ENCODE results near the gene RAB3IP.

DNA sequence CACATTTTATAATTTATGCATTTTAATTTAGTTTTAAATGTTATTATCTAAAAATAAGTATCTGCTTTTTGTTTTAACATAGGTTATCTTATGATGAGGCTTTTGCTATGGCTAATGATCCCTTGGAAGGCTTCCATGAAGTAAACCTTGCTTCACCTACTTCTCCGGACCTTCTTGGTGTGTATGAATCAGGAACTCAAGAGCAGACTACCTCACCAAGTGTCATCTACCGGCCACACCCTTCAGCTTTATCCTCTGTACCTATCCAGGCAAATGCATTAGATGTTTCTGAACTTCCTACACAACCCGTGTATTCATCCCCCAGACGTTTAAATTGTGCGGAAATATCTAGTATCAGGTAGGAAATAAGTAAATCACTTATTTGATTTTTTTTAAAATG lies 16.6 kb downstream of the RAB3IP start:
- TF ChIP-seq, protein P1, sequence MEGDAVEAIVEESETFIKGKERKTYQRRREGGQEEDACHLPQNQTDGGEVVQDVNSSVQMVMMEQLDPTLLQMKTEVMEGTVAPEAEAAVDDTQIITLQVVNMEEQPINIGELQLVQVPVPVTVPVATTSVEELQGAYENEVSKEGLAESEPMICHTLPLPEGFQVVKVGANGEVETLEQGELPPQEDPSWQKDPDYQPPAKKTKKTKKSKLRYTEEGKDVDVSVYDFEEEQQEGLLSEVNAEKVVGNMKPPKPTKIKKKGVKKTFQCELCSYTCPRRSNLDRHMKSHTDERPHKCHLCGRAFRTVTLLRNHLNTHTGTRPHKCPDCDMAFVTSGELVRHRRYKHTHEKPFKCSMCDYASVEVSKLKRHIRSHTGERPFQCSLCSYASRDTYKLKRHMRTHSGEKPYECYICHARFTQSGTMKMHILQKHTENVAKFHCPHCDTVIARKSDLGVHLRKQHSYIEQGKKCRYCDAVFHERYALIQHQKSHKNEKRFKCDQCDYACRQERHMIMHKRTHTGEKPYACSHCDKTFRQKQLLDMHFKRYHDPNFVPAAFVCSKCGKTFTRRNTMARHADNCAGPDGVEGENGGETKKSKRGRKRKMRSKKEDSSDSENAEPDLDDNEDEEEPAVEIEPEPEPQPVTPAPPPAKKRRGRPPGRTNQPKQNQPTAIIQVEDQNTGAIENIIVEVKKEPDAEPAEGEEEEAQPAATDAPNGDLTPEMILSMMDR (conservative IDR thresholded peaks at IDR 0.05): no peak
- no peak for TF ChIP-seq EZH2 (IDR thresholded peaks at IDR 0.05; ENCODE audit: low read depth)

All from PC-9 (cell line).